NCI-H510A treated with DMSO at 0.1 percent for 48 hours (cell line): Measurements from ENCODE around the gene MREG.
"Not testable (repeated sequence)": the region's sequence is repeated elsewhere in the genome, so short reads cannot be mapped to it uniquely, and the experiment has no call there.

ENCODE experiments used
- DNase-seq: peaks from one replicate; lab custom pipeline; 2025; lab: John Stamatoyannopoulos, UW

Gene MREG

DNA sequence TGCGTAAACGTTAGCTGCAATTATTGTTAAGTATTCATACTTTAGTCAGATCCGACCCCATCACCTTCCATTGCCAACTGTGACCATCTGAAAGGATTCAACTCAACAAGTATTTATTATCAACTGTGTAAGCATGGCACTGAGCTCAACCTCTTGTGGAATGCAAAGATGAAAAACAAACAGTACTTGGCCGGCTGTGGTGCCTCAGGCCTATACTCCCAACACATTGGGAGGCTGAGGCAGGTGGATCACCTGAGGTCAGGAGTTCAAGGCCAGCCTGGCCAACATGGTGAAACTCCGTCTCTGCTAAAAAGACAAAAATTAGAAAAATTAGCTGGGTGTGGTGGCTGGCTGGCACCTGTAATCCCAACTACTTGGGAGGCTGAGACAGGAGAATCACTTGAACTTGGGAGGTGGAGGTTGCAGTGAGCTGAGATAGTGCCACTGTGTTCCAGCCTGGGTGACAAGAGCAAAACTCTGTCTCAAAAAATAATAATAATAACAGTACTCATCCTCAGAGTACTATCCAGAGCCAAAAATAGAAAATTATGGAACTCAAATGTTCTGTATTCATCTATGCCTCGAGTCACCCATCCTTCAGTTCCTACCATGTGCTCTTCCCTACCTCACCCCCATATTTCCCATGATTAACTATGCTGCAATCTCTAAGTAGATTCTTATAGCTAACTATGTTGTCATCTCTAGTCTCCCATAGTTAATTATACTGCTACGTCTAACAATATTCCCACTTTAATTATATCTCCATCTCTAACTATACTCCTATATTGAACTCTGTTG lies 8.6 kb upstream of the MREG start:
- no peak for DNase-seq

DNA sequence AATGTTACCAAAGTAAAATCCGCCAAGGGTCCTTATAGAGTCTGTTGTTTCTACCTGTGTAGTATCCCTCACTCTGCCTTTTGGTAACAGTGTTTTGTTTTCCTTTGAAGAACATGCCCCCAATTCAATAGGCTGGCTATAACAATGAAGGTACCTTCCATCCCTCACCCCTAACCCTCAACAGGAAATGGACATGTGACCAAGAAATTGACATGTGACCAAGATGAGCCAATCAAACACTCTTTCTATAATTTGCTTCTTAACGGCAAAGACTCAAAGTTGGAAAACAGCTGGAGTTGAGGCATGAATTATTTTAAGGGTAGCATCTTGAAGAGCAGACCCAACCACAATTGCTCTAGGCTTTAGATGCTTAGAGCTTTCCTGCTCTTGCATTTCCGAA lies 5.4 kb upstream of the MREG start:
- DNase-seq = no peak

DNA sequence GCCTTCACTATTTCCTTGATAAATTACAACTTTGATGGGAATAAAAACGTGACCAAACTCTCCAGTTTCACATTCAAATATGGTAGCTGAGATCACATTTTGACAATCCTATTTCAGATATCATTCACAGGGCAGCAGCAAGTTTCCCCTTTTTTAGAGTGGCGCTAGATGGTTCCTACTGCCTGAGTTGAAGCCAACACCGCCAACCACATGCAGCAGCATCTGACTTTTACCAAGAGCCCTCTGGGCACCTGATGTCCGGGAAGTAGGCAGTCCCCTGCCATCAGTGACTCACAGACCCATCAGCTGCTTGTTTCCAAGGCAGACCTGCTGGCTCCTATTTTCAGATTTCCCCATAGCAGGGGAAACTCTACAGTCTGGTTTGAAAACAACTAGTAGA lies 4.0 kb upstream of the MREG start:
- DNase-seq = no peak

DNA sequence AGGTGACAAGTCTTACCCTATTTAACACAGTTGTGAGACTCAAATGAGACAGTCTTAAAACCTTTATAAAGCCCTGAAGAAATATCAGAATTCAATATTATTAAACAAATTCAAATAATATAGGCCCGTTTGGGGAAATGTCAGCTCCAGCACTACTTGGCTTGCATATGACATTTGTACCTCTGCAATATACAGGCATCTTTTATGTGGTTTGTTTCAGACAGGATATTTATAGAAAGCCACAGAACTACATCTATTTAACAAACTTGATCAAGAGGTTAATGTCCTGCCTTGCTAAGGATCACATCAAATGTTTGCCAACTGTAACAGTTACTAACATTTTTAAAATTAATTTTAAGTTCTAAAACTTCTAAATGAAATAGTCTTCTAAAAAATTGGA lies 3.2 kb upstream of the MREG start:
- no peak for DNase-seq

DNA sequence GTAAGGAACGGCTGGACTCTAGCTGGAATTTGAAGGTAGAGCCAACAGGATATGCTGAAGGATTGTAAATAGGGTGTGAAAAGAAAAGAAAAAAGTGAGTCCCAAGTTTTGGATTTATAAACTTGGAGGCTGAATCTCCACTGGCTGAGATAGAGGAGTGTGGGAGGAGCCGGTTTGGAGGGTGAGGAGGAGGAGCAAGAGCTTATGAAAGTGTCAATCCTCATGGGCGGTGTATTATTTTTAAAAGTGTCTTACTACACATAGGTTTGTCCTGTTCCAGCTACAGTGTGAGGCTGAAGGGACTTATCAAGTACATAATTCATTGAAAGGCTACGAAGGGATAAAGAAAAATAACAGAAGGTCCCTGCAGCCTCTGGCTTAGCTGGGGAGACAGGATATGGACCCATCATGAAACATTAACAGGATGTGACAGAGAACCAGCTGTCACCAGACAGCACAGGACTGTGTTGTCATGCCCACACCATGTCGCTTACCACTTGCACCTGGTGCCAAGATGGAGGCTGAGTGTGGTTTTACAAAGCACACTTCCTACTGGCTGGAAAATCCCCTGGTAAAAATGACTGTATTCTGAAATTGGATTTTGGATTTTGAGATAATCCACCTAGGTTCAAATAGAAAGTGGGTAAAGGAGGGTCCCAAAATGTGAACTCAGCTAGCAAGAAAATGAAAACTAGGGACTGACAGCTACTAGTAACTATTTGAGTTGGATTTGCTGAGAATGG lies 2.5 kb upstream of the MREG start:
- peak; percentile 74 for DNase-seq

DNA sequence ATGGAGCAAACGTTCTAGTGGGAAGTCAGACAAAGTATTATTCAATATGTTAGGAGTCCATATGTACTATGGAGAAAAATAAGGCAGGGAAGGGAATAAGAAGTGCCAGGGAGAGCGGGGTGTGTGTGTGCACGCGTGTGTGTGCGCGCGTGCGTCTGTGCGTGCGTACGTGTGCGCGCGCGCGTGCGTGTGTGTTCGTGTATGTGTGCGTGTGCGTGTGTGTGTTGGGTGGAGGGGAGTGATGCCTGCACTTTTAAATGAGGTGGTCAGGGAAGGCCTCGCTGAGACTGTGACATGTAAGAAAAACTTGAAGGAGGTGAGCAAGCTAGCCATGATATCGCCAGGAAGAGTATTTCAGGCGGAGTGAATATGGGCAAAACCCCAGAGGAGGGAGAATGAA lies 1.6 kb upstream of the MREG start:
- DNase-seq = no peak

DNA sequence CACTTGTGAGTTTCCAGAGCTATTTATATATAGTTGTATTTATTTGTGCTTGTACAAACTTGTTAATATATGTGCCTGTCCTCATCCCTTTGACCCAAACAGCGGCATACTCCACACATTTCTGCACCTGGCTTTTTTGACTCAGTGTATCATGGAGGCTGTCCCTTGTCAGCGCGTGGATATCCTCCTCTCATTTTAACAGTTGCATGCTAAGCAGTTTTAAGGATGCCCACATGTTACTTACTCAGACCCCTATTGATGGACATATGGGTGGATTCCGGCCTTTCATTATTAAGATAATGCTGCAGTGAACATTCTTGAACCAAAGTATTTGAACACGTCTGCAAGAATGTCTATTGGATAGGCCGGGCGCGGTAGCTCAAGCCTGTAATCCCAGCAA lies 655 bp upstream of the MREG start:
- DNase-seq = no peak

DNA sequence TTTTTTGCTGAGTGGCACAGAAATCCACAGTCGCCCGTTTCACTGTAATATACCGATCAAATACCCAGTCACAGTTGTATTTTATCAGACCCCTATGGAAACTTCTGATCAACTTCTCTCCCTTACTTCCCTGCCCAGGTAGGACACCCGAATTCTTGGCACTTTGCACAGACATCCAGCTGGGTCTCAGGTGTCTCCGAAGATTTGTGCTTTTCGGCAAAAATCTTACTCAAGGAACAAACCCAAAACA lies 596 bp downstream of the MREG start:
- no peak for DNase-seq

DNA sequence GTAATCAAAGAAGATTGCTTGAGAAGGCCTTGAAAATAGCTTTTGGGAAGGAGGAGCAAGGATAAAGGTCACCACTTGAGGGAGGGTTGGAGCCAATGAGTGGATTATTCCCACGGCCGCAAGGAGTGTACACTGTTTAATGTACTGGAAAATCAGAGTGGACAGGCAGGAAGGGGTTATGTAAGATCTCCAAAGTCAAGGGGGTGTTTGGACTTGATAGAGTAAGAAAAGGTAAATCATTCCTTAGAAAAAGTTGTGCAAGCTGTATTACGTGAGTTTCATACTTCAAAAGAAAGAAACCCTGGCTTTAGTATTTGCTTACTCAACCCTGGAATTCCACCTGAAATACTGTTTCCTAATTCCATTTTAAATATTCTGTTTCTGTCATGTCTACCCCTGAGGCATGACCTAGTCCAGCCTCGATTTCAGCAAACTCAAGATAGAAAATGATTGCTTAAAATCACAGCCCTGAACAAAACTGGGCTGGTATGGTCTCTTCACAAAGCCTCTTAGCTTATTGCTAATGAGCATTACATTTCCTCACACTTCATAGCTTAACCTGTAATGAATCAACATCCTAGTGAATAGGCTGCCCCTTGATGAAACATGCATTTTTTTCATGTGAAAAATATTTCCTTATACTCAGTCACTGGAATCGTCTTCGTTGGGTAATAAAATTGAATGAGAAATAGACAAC lies 1.1 kb downstream of the MREG start:
- peak; percentile 4 for DNase-seq

DNA sequence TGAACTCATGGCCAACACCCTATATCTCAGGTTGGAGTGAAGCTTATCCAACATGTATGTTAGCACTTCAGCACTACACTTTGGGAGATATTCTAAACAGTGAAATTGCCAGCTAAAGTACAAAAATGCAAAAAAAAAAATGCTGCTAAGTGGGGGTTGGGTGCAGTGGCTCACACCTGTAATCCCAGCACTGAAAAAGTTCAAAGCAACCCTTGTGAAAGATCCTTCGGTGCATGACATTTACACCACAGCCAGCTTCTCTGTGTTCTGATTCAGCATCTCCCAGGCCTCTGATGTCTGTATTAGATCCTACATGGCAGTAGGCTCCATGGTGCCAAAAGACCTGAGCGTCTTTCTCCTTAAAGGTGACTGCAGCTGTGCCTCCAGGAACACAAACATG lies 4.1 kb downstream of the MREG start:
- not testable (repeated sequence) for DNase-seq

DNA sequence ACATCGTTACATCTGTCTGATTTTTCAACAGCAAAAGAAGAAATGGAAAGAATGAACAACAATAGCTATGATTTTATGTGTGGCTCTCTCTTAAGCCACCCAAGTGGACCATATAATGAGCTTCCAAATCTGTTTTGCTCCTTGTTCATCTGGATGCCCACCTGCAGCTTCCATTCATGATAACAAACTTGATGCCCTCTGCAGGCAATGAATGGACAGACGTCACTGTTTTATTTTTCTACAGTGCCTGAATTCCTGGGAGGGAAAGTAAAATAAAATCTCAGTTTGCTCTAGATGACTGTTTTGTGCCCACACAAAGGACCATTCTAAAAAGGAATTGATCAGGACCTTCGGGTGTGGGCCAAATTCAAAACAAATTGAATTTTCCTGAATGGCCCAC lies 5.0 kb downstream of the MREG start:
- DNase-seq = no peak

DNA sequence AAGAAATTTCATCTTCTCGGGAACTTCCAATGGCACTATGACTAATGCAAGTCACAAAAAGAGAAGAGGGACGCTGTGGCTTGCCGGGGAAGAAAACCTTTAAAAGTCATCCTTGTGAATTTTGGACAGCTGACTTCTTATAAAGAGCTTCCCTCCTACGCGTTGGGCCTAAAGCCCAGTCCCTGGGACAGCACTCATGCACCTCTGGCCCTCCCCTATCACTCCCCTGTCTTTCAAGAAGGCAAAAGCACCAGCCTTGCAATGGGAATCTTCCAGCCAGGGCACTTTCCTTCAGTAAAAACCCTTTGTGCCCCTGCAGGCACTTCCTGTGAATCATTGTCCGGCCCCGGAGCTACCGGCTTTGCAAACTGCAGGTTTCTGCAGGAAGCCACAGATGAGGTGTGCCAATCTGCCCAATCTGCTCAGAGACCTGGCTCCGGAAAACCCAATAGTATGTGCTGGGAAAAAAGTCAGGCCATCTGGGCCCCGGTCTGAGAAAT lies 7.1 kb downstream of the MREG start:
- DNase-seq = no peak

DNA sequence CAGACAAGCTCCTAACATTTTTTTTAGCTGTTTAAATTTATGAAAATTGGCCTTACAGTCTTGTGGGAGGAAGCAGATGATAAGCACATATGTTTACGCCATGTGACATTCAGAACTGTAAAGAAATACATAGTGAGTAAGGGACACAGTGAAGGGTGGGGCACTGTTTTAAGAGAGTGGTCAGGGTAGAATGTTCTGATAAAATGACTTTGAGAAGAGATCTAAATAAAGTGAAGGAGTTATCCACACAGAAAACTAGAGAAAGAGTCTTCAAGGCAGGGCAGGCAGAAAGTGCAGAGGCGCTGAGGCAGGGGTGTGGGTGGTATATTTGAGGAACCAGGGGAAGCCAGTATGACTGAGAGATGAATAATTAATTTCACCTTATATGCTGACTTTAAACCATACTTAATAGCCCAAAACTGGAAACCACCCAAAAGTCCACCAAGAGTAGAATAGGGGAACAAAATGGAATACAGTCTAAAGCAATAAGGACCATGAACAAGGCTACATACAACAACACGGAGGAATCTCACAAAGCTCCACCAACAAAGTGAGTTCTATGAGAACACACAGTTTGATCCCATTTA lies 8.6 kb downstream of the MREG start:
- no peak for DNase-seq

DNA sequence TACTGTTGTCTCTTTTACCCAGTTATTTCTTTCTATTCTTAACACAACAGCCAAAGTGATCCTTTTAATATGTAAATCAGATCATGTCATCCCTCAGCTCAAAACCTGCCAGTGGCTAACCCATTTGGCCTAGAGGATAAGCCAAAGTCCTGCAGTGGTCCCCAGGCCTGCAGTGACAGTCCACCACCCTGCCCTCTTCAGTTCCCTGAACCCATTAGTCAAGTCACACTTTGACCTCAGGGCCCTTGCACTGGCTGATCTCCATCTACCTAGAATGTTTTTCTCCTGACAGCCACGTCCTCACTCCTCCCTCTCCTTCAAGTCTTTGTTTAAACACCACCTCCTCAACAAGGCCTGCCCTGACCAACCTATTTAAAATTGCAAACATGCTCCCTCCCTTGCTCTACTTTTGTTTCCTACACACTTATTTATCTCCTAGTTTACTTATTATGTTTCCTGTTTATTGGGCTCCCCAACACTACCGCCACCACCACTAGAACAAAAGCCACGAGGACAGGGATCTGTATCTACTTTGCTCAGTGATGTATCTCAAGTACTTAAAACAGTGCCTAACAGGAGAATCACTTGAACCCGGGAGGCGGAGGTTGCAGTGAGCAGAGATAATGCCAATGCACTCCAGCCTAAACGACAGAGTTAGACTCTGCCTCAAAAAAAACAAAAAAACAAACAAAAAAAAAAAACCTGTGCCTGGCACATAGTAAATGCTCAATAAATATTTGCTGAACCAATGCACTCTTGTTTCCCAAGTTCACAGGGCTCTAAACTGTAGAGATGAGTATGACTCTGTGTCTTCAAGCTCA lies 9.3 kb downstream of the MREG start:
- DNase-seq = no peak

DNA sequence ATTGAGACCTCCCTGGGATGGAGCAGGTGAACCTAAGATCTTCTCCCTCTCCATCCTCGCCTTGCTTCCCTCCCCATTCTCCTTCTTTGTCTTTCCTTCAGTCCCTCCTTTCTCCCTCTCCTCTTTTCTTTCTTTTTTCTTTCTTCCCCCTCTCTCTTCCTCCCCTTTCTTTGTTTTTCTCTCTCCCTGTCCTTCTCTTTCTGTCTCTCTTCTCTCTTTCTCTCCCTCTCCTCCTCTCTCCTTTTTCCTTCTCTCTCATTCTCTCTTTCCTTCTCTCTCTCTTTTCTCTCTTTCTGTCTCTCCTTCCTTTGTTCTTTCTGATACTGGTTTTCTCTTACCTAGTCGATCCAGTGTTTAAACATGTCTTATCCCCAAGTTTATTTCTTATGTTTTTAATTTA lies 10.7 kb downstream of the MREG start:
- DNase-seq = no peak

DNA sequence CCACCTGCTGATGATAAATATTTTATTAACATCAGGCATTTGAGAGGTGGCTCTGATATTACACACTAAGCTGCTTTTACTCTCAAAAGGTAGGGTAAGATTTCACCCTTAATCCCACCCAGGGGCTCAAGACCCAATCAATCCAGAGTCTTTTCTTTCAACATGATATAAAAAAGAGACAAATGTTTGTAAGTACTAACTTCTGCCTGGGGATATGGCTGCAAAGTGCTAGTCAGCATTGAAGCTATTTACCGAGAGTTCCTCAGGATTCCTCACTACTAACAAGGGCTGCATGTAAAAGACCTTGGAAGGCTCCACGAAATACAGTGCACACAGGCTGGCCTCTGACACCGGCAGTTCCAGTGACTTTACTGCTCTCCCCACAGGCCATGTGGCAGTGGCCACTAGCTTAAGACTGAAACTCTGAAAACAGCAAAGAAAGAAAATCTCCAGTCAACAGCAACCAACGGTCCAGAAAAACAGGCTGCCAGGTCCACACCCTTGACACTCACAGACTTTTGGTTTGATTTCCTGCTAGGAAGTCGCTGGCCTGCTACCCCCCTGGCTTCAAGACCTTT lies 11.2 kb downstream of the MREG start:
- DNase-seq = no peak

DNA sequence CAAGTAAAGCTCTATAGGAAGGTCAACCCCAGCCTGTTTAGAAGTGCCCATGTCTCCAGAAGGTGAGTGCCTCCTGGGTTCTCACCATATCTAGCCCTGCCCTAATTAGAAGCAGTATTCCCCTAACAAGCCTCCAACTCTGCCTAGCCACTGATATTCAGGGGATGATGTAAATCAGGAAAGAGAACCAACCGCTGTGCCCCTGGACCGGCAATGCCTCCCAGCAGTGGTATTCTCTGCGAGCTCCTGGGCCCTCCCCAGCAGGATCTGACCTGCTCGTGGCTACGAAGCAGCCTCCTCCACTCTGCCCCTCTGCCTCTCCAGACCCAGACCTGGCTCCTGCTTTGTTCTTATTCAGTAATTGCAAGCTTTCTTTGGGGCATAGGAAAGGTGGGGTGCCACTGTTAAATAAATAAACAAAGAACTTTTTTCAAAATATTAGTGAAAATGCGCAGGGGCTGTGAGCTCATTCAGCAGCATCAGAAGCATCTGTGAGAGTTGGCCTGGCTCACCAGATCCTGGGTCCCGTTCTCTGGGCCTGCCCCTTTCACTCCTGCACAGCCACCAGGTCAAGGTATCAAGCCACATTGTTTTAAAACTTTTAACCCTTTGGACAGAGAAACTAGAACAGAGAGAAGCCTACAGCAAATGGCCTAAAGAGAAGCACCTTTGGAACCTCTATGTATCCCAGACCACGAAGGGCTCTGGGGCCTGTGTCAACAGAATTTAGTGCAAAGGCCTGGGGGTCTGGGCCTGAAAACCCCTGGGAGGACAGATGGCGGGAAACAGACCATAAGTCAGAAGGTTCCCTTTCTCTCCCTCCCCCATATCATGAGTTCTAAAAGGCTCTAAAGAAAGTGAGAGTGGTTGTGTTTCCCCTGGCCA lies 11.9 kb downstream of the MREG start:
- no peak for DNase-seq

DNA sequence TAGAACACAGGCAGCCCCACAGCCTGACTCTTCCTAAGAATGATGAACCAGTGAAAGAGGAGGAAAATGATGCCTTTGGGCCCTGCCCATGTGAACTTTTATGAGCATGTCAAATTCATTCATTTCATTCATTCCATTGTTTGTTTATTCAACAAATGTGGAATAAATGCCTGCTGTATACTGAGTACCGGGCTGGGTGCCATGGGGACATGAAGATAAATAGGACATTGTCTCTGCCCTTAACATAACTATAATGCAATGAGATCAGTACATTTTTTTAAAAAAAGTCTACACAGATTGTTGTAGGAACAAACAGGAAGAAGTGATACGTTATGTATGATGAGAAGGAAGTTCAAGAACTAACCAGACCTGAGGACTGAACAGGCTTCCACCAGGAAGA lies 14.7 kb downstream of the MREG start:
- no peak for DNase-seq

DNA sequence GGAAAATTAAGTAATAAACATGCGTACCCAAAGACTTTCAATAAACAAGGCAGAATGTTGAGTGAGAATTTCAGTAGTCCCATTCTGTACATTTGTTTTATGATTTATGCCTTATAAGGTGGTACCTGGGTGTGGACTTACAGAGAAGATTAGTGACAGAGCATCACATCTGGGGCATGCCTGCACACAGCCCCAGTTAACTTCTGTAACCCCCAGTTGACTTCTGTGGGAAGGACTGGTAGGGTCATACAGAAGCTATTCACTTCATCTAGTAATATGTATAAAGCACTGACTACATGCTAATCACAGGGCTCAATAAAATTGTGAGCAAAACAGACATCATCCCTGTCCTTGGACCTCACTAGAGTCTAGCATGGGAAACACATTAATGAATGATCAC lies 16.1 kb downstream of the MREG start:
- no peak for DNase-seq

DNA sequence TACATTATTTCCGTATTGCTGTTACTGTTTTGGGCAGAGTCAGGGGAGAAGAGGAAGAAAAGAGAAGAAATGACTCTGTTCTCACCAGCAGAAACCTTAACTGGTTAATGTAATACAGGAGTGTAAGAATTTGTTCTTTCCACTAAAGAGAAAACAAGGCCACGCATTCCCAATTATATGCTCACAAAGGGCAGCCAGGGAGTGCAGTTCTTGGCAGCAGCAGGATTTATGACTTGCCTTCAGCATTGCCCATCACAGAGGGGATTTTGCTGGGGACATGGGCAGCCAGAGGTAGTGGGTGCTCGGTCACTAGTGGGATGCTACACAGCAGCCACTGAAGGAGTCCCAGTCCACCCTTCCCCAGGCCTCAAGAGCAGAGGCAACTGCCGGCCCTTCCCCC lies 18.4 kb downstream of the MREG start:
- DNase-seq = no peak
